GM10266 (cell line): Measurements from ENCODE around the gene ASAP2.

Source experiments
- DNase-seq: peaks from one replicate; pipeline ENCODE4 v3.0.0; 2012; ENCODE audit errors: extremely low spot score
- TF ChIP-seq, protein P1 (sequence below): IDR thresholded peaks from 2 replicates; pipeline ENCODE4 v1.5.1; 2012; ENCODE audit warnings: mild to moderate bottlenecking, low read depth; ENCODE audit not compliant: control insufficient read depth, insufficient read depth; ENCODE audit errors: missing control alignments

ASAP2 gene

DNA sequence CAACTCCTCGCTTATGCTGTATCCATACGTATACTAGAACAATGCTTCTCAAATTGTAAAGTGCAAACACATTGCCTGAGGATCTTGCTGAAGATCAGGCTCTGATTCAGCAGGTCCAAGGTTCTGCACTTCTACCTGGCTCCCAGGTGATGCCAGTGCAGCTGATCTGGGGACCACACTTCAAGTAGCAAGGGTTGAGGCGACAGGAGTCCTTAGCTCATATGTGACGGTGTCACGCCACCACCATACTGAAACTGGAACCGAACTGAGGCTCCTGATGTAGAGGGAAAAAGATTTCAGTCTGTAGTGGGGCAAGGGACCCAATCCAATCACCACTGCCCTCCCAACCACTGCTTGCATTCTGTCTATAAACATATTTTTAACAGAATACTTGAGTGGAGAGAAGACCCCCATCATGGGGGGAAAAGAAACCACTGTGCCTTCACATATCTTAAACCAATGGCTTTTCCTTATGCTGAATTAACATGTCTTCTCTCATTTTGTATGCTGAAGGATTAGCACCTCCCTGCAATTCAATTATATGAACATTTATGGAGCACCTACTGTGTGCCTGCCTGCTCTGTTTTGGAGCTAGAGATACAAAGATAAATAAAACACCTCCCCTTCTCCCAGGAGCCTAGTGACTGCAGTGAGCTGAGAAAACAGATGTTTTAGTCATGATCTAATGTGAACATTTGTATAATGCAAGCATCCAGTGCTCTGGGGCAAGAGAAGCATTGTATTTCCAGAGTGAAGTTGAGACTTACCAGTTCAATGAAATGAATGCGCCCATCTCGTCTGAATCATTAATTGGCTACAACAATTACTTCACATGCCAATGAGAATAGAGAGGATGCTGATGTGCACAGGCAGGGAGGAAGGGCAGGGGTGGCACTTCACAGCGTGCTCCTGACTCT, 6.6 kb upstream of the ASAP2 start:
- TF ChIP-seq, protein P1, sequence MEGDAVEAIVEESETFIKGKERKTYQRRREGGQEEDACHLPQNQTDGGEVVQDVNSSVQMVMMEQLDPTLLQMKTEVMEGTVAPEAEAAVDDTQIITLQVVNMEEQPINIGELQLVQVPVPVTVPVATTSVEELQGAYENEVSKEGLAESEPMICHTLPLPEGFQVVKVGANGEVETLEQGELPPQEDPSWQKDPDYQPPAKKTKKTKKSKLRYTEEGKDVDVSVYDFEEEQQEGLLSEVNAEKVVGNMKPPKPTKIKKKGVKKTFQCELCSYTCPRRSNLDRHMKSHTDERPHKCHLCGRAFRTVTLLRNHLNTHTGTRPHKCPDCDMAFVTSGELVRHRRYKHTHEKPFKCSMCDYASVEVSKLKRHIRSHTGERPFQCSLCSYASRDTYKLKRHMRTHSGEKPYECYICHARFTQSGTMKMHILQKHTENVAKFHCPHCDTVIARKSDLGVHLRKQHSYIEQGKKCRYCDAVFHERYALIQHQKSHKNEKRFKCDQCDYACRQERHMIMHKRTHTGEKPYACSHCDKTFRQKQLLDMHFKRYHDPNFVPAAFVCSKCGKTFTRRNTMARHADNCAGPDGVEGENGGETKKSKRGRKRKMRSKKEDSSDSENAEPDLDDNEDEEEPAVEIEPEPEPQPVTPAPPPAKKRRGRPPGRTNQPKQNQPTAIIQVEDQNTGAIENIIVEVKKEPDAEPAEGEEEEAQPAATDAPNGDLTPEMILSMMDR = no peak
- no peak for DNase-seq

DNA sequence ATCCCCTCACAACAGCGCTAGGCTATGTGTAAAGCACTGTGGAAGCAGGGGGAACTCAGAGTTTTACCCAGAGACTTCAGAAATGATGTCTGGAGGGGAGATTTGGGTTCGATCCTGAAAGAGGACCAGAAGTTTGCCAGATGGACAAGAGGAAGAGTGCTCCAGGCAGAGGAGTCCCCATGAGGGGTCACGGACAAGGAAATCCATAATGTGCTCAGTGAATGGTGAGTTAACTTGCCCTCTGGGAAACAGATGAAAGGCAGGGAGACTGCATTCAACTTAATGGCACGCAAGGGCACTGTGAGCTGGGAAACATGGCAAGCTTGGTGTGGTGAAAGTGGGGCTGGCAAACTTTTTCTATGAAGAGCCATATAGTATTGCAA, 6.0 kb upstream of the ASAP2 start:
- DNase-seq = no peak
- TF ChIP-seq, protein P1 = no peak

DNA sequence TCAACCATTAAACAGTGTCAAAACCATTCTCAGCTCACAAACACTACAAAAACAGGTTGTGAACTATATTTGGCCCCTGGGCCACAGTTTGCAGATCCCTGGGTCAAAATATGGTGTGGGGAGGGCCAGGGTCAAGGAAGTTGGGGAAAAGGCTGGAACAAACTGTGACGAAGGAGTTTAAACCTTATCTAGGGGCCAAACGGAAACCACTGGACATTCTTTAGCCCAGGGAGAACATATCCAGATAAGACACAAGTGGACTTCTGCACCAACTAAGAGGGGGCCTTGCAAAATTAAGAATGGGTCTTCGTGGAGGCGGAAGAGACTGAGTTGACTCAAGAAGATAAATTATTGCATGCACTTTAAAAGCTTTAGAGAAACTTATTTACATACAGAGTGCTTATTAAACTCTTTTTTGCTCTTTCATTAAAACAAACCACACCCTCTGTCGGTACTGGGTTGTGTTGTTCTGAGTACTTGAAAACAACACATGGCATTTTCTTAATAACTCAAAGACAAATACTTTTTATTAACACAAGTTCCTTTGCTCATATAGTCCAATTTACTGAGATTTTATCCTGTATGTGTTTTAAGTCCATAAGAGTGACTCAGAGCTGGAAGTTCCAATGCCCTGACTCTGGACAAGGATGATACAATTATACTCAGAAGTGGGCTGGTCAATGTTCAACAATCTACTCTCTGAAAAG, 5.3 kb upstream of the ASAP2 start:
- TF ChIP-seq, protein P1 = no peak
- DNase-seq = no peak

DNA sequence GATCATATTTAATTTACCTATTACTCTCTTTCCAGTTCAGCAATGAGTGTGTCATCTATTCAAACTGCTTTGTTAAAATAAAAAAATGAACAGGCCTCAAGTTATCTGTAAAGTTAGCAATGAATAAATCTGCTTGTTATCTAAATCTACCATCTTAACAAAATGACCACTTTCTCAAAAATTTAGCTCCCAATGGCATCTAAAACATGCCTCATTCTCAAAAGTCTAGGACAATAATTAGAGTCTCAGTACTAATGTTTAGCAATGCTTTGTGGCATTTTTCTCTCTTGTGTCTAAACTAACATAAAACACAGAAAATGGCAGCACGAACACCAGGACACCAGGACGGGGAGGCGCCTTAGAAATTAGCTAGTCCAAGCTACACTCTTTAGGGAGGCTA, 3.6 kb upstream of the ASAP2 start:
- TF ChIP-seq, protein P1 = no peak
- DNase-seq = no peak

DNA sequence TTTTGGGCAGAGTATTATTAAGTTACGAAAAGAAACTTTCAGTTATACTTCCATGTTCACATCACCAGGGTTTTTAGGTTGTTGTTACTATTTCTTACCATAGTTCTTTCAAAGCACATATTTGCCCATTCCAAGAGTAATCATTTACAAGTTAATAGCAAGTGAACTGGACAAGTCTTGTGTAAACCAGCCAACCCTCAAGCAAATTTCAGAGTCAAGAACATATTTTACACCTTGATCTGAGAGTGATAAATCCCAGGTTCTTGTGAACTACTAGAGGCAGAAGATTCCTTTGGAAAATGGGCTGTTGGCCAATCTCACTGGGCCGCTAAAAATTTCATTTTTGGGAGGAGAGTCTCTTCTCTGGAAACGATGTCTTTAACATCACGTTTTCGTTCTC, 2.7 kb upstream of the ASAP2 start:
- TF ChIP-seq, protein P1 = no peak
- no peak for DNase-seq

DNA sequence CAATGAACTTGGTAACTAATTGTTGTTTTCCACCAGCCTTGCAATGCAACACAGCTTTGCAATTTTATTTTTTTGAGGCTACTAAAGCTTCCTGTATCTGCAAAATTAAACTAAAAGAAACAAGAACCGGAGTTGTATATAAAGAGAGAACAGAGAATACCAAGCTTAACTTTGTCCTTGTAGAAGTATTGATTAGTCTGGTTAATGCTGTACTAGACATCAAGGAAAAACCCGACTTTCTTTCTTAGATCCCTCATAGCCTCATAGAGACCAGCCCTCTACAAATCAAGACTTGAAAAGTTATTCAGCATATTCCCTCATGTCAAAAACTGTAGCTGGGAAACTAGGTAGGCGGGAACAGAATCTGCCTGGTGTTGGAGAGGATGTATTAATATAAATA, 1.7 kb upstream of the ASAP2 start:
- TF ChIP-seq, protein P1 = no peak
- DNase-seq = no peak

DNA sequence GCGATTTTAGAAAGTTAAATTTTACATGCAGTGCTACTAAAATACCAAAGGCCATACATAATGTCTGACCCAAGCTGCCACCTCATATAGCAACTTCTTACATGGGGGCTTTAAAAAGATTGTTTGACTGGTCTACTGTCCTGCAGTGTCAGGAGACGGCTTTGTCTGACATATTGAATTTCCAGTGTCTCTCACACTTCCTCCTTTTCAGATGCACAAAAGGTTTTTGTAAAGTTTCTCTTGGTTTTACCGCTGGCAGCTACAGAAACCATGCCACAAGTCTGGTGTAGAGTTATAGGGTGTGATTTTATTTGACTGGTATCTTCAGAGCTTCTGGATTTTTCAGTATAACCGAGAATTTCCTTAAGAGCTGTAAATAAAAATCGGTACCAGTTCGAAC, 1.1 kb upstream of the ASAP2 start:
- no peak for DNase-seq
- TF ChIP-seq, protein P1 = no peak
